GM21381 (cell line): Measurements from ENCODE around the gene CLDN20.
"Not testable (repeated sequence)": the region's sequence is repeated elsewhere in the genome, so short reads cannot be mapped to it uniquely, and the experiment has no call there.

Experiments
- ATAC-seq: cut with Tn5 transposase; IDR thresholded peaks from one replicate; pipeline ENCODE4 v1.9.1; 2021; ENCODE audit warnings: mild to moderate bottlenecking, moderate library complexity; ENCODE audit not compliant: unreplicated experiment

CLDN20 gene

GRCh38 chr6:155263373-155264063 lies at the start of gene CLDN20:
Gene CLDN20, plus strand, starts transcription at chr6:155264013. Its CDS starts 11,707 bp downstream, at chr6:155275720.
- no peak for ATAC-seq

GRCh38 chr6:155215906-155216305 lies 47.9 kb upstream of the CLDN20 start:
- ATAC-seq = no peak

GRCh38 chr6:155216312-155217046 lies 47.3 kb upstream of the CLDN20 start:
- no peak for ATAC-seq

- ATAC-seq = not testable (repeated sequence)
These were observed 45.1 kb upstream of the CLDN20 start for GRCh38 chr6:155218711-155219110.

GRCh38 chr6:155219299-155219698 lies 44.5 kb upstream of the CLDN20 start:
- no peak for ATAC-seq

GRCh38 chr6:155219858-155220301 lies 43.9 kb upstream of the CLDN20 start:
- ATAC-seq = no peak

- no peak for ATAC-seq
These were observed 42.7 kb upstream of the CLDN20 start for GRCh38 chr6:155221086-155221485.

GRCh38 chr6:155222506-155222905 lies 41.3 kb upstream of the CLDN20 start:
- ATAC-seq = no peak

GRCh38 chr6:155223646-155224451 lies 40.0 kb upstream of the CLDN20 start:
- peak; percentile 95 for ATAC-seq

GRCh38 chr6:155224618-155225017 lies 39.2 kb upstream of the CLDN20 start:
- no peak for ATAC-seq

GRCh38 chr6:155227046-155227445 lies 36.8 kb upstream of the CLDN20 start:
- ATAC-seq = no peak

GRCh38 chr6:155228546-155229166 lies 35.2 kb upstream of the CLDN20 start:
- no peak for ATAC-seq

- ATAC-seq = not testable (repeated sequence)
These were observed 32.8 kb upstream of the CLDN20 start for GRCh38 chr6:155230975-155231374.

- no peak for ATAC-seq
These were observed 31.0 kb upstream of the CLDN20 start for GRCh38 chr6:155232848-155233247.

- ATAC-seq = no peak
These were observed 29.6 kb upstream of the CLDN20 start for GRCh38 chr6:155234167-155234566.

- ATAC-seq = no peak
These were observed 29.1 kb upstream of the CLDN20 start for GRCh38 chr6:155234687-155235086.

GRCh38 chr6:155235087-155235486 lies 28.7 kb upstream of the CLDN20 start:
- ATAC-seq = no peak

GRCh38 chr6:155237613-155238012 lies 26.2 kb upstream of the CLDN20 start:
- no peak for ATAC-seq

- ATAC-seq = no peak
These were observed 22.8 kb upstream of the CLDN20 start for GRCh38 chr6:155240905-155241600.

GRCh38 chr6:155241966-155242365 lies 21.8 kb upstream of the CLDN20 start:
- no peak for ATAC-seq
